Hepatocyte (in vitro differentiated cells): ENCODE data around the gene RIF1. TPM values are rescaled to one million over a fixed set of nuclear protein-coding genes. Genes with fewer than 3 reads are reported as not detected.

ENCODE experiments used
- DNase-seq: peaks from one replicate; pipeline ENCODE4 v3.0.0-alpha.2; 2016; ENCODE audit warnings: low spot score
- H2AFZ ChIP-seq: fragments of 200-600 bp; sonication (generic); 2 replicates; pipeline ENCODE4 v1.6.0; 2016; ENCODE audit warnings: antibody characterized with exemption, mild to moderate bottlenecking
- H3K27ac ChIP-seq: fragments of 200-600 bp; sonication (generic); 2 replicates; pipeline ENCODE4 v1.5.1; 2016; ENCODE audit warnings: mild to moderate bottlenecking
- H3K27me3 ChIP-seq: fragments of 200-600 bp; sonication (generic); 2 replicates; pipeline ENCODE4 v1.6.1; 2016
- H3K36me3 ChIP-seq: fragments of 200-600 bp; sonication (generic); replicated peaks from 2 replicates; pipeline ENCODE4 v1.5.1; 2016; ENCODE audit warnings: low read depth; ENCODE audit not compliant: insufficient read depth
- H3K4me1 ChIP-seq: fragments of 200-600 bp; sonication (generic); 2 replicates; pipeline ENCODE4 v1.5.1; 2016; ENCODE audit warnings: mild to moderate bottlenecking, moderate library complexity; ENCODE audit not compliant: insufficient read depth
- H3K4me2 ChIP-seq: fragments of 200-600 bp; sonication (generic); 2 replicates; pipeline ENCODE4 v1.6.0; 2016
- H3K4me3 ChIP-seq: fragments of 200-600 bp; sonication (generic); 2 replicates; pipeline ENCODE4 v1.5.1; 2016; ENCODE audit warnings: mild to moderate bottlenecking
- H3K79me2 ChIP-seq: fragments of 200-600 bp; sonication (generic); 2 replicates; pipeline ENCODE4 v1.6.0; 2017; ENCODE audit warnings: mild to moderate bottlenecking
- H3K9me2 ChIP-seq: fragments of 200-600 bp; sonication (generic); replicated peaks from 2 replicates; pipeline ENCODE4 v1.6.0; 2017; ENCODE audit warnings: mild to moderate bottlenecking; ENCODE audit not compliant: insufficient read depth
- H3K9me3 ChIP-seq: fragments of 200-600 bp; sonication (generic); 2 replicates; pipeline ENCODE4 v1.5.1; 2016; ENCODE audit warnings: low read depth, mild to moderate bottlenecking
- H4K20me1 ChIP-seq: fragments of 200-600 bp; sonication (generic); 2 replicates; pipeline ENCODE4 v1.6.0; 2016; ENCODE audit warnings: mild to moderate bottlenecking; ENCODE audit not compliant: insufficient read depth, poor library complexity, severe bottlenecking
- CTCF ChIP-seq: fragments of 200-600 bp; sonication (generic); IDR thresholded peaks from 2 replicates; pipeline ENCODE4 v1.5.1; 2016; ENCODE audit warnings: antibody characterized with exemption, mild to moderate bottlenecking; ENCODE audit not compliant: poor library complexity
- EZH2 ChIP-seq: fragments of 200-600 bp; sonication (generic); IDR thresholded peaks from 2 replicates; pipeline ENCODE4 v1.6.1; 2016; ENCODE audit warnings: antibody characterized with exemption, mild to moderate bottlenecking, borderline replicate concordance
- EZH2phosphoT487 ChIP-seq: fragments of 200-600 bp; sonication (generic); IDR thresholded peaks from one replicate; pipeline ENCODE4 v1.6.1; 2018; ENCODE audit warnings: antibody characterized with exemption, mild to moderate bottlenecking, low read depth, moderate library complexity; ENCODE audit not compliant: unreplicated experiment, severe bottlenecking
- WGBS: methylation state at CpG from one replicate; pipeline ENCODE4 v1.1.6; 2016; ENCODE audit warnings: low lambda C conversion rate; ENCODE audit errors: missing lambda C conversion rate; 5-methylcytosine and 5-hydroxymethylcytosine counted together
- polyA plus RNA-seq: library from polyadenylated mRNA; unstranded; fragments of >200 nt; fragmentation: Nextera tagmentation; extraction: Ambion mirVana; gene quantifications from 2 replicates; pipeline ENCODE4 v1.2.1, GENCODE V29; 2016
- total RNA-seq: library from RNA; depleted of rRNA; stranded (reverse); fragments of >200 nt; gene quantifications from 2 replicates; pipeline ENCODE4 v1.2.3, GENCODE V29; 2014

Gene RIF1
- total and polyA plus RNA-seq, 2 experiments from 2014 or later = 12.7 to 30.8 TPM

- Histone ChIP-seq H3K27me3 (no peaks in the 10 kb centered on the region), H2AFZ (no peak overlapping the region), H3K4me3 (no peak overlapping the region), H3K79me2 (peaks cover 3% of the 10 kb centered on the region), H3K9me2 (no peaks in the 10 kb centered on the region), H4K20me1 (no peaks in the 10 kb centered on the region), H3K4me2 (no peak overlapping the region), H3K4me1 (no peaks in the 10 kb centered on the region), H3K27ac (no peak overlapping the region), H3K9me3 (peaks cover 6% of the 10 kb centered on the region), H3K36me3 (peaks cover 8% of the 10 kb centered on the region)
- TF ChIP-seq EZH2phosphoT487 (no peak), CTCF (no peak), EZH2 (no peak)
- 97% methylated on average over 2 of the region's 2 CpGs for WGBS
- DNase-seq = no peak
Measured at GRCh38 chr2:151475071-151475470, 65.4 kb downstream of the RIF1 start.

GRCh38 chr2:151476287-151476686 is 66.6 kb downstream of the RIF1 start:
- Histone ChIP-seq H3K4me3 (no peak overlapping the region), H2AFZ (no peak overlapping the region), H3K4me1 (no peaks in the 10 kb centered on the region), H3K36me3 (no peaks in the 10 kb centered on the region), H3K79me2 (no peaks in the 10 kb centered on the region), H3K9me2 (no peaks in the 10 kb centered on the region), H3K4me2 (no peak overlapping the region), H3K9me3 (no peaks in the 10 kb centered on the region), H3K27ac (no peak overlapping the region), H3K27me3 (no peaks in the 10 kb centered on the region), H4K20me1 (no peaks in the 10 kb centered on the region)
- 86% methylated on average over 1 of the region's 1 CpG for WGBS
- TF ChIP-seq CTCF = no peak
- TF ChIP-seq EZH2phosphoT487 = no peak
- TF ChIP-seq EZH2 = no peak
- DNase-seq = no peak

GRCh38 chr2:151478011-151478410 is 68.3 kb downstream of the RIF1 start:
- Histone ChIP-seq H3K9me3 (no peaks in the 10 kb centered on the region), H3K27ac (no peak overlapping the region), H3K4me3 (no peak overlapping the region), H4K20me1 (no peaks in the 10 kb centered on the region), H3K27me3 (no peaks in the 10 kb centered on the region), H3K4me1 (no peaks in the 10 kb centered on the region), H3K36me3 (no peaks in the 10 kb centered on the region), H3K79me2 (no peaks in the 10 kb centered on the region), H3K4me2 (no peak overlapping the region), H2AFZ (no peak overlapping the region), H3K9me2 (no peaks in the 10 kb centered on the region)
- 99% methylated on average over 4 of the region's 4 CpGs for WGBS
- no peak for DNase-seq
- TF ChIP-seq CTCF (no peak), EZH2phosphoT487 (no peak), EZH2 (no peak)

- no peak for DNase-seq
- Histone ChIP-seq H2AFZ (no peak overlapping the region), H3K36me3 (no peaks in the 10 kb centered on the region), H3K4me2 (no peak overlapping the region), H3K27ac (no peak overlapping the region), H3K27me3 (no peaks in the 10 kb centered on the region), H4K20me1 (no peaks in the 10 kb centered on the region), H3K79me2 (no peaks in the 10 kb centered on the region), H3K4me3 (no peak overlapping the region), H3K4me1 (no peaks in the 10 kb centered on the region), H3K9me3 (no peaks in the 10 kb centered on the region), H3K9me2 (no peaks in the 10 kb centered on the region)
- TF ChIP-seq EZH2phosphoT487 (no peak), CTCF (no peak), EZH2 (no peak)
- 98% methylated on average over 5 of the region's 5 CpGs for whole genome bisulfite sequencing
Measured at GRCh38 chr2:151481744-151482143, 72.0 kb downstream of the RIF1 start.
